Measurements from ENCODE around the gene TRPM1.

The TRPM1 gene

DNA sequence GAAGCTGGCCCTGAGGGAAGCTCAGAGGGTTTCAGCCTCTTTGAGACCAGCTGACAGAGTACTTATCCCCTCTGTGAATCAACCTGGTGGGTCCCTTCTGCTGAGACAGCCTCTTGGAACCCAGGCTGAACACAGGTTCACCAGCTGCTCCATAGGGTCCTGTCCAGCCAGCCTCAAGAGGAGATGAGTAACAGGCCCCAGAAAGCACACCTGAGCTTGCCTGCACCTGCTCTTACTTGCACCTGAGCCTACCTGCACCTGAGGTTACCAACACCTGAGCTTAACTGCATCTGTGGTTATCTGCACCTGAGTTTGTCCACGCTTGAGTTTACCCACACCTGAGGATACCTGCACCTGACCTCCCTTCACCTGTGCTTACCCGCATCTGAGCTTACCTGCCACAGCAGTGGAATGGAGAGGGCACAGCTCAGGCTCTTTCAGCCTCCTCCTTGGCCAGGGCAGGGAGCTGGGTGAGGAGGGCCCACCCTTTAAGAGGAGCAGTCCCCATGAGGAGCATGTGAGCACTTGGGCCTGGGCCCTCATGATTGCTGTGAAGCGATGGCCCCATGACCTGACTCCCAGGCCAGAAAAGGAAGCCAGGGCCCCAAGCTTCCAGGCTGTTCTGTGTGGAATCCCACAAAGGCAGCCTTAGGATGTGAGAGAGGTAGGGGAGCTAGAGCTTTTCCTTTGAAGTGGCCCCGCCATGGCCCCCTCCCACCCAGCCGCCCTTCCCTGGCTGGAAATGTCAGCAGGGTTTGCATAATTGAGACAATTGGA lies at the start of gene TRPM1:
TSS of gene TRPM1 (minus strand) at position 464 of the 777 bp plus-strand sequence. CDS start 20,370 bp downstream, outside the sequence.
- H3K36me3 ChIP-seq (ENCODE audit: control insufficient read depth, insufficient read depth, low read length) = no peaks in the 10 kb centered on the region
- H3K9me3 ChIP-seq (ENCODE audit: control insufficient read depth, low read length) = no peaks in the 10 kb centered on the region
- no peak within 1 kb of the TSS for H3K4me3 ChIP-seq (ENCODE audit: low read length)
- H3K27me3 ChIP-seq (ENCODE audit: control insufficient read depth, insufficient read depth, low read length) = no peaks in the 10 kb centered on the region
- no peak within 1 kb of the TSS for H3K9ac ChIP-seq (ENCODE audit: low read length)
- peaks cover 34% of the 10 kb centered on the region for H3K4me1 ChIP-seq (ENCODE audit: control insufficient read depth, insufficient read depth, low read length)

DNA sequence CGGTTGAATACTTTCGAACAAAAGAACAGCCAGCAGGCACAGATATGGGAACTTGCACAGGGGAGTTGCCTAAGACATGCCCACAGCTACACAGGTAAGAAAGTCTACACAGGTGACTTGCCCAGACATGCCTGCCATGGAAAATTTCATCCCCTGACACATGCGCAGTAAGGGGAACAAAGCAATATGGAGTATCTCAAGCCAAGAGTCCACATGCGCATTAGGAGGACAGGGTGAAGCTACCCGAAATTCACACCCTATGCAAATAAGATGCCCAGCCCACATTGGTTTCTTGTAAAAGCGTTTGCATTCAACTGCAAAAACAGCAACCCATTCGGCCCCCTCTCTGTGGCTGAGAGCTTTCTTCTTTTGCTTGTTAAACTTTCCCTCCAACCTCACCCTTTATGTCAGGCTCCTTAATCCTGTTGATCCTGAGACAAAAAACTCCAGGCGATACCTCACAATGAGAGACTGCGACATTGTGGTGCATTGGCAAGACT lies 49.3 kb upstream of the TRPM1 start:
- no peak overlapping the region for H3K4me3 ChIP-seq (ENCODE audit: low read length)
- H3K36me3 ChIP-seq (ENCODE audit: control insufficient read depth, insufficient read depth, low read length) = no peaks in the 10 kb centered on the region
- H3K27me3 ChIP-seq (ENCODE audit: control insufficient read depth, insufficient read depth, low read length) = no peaks in the 10 kb centered on the region
- H3K9me3 ChIP-seq (ENCODE audit: control insufficient read depth, low read length) = no peaks in the 10 kb centered on the region
- no peaks in the 10 kb centered on the region for H3K4me1 ChIP-seq (ENCODE audit: control insufficient read depth, insufficient read depth, low read length)
- no peak overlapping the region for H3K9ac ChIP-seq (ENCODE audit: low read length)

DNA sequence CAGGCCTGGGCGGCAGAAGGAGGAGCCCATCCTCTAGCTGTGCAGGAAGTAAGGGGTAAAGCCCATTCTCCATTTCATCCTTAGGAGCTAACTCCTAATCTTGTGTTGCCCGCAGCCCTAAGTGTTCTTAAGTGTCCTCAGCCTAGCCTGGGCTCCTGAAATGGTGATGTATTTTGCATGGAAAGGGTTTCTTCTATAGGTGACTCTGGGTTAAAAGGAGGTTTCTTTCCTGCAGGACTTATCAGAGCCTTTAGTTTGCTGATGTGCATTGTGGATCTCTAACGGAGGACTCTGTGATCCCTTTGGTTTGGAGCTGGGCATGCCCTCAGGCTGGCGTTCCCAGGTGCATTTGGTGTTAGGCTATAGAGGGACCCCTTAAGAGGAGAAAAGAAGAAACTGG lies 48.5 kb upstream of the TRPM1 start:
- H3K9me3 ChIP-seq (ENCODE audit: control insufficient read depth, low read length) = no peaks in the 10 kb centered on the region
- no peaks in the 10 kb centered on the region for H3K27me3 ChIP-seq (ENCODE audit: control insufficient read depth, insufficient read depth, low read length)
- H3K36me3 ChIP-seq (ENCODE audit: control insufficient read depth, insufficient read depth, low read length) = no peaks in the 10 kb centered on the region
- H3K4me3 ChIP-seq (ENCODE audit: low read length) = no peak overlapping the region
- no peaks in the 10 kb centered on the region for H3K4me1 ChIP-seq (ENCODE audit: control insufficient read depth, insufficient read depth, low read length)
- no peak overlapping the region for H3K9ac ChIP-seq (ENCODE audit: low read length)

DNA sequence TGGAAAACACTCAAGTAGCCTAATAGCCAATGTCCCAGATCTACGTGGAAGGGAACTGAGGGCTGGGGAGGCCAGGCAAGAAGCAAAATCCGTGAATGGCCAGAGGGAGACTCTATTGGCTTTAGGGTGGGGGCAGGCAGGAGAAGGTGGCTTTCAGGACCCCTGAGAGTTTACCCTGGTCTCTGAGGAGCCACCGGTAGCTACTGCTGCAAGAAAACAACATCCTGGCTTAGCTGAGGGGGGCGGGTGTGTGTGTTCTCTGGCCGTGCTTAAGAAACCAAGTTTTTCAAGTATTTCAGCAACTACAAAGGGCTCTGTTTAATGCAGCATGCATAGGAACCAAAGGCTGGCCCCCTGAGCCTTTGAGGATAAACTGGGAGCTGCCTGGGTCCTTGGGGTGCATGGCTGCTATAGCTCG lies 47.6 kb upstream of the TRPM1 start:
- no peaks in the 10 kb centered on the region for H3K36me3 ChIP-seq (ENCODE audit: control insufficient read depth, insufficient read depth, low read length)
- H3K27me3 ChIP-seq (ENCODE audit: control insufficient read depth, insufficient read depth, low read length) = no peaks in the 10 kb centered on the region
- H3K9ac ChIP-seq (ENCODE audit: low read length) = no peak overlapping the region
- no peaks in the 10 kb centered on the region for H3K4me1 ChIP-seq (ENCODE audit: control insufficient read depth, insufficient read depth, low read length)
- no peaks in the 10 kb centered on the region for H3K9me3 ChIP-seq (ENCODE audit: control insufficient read depth, low read length)
- H3K4me3 ChIP-seq (ENCODE audit: low read length) = no peak overlapping the region

DNA sequence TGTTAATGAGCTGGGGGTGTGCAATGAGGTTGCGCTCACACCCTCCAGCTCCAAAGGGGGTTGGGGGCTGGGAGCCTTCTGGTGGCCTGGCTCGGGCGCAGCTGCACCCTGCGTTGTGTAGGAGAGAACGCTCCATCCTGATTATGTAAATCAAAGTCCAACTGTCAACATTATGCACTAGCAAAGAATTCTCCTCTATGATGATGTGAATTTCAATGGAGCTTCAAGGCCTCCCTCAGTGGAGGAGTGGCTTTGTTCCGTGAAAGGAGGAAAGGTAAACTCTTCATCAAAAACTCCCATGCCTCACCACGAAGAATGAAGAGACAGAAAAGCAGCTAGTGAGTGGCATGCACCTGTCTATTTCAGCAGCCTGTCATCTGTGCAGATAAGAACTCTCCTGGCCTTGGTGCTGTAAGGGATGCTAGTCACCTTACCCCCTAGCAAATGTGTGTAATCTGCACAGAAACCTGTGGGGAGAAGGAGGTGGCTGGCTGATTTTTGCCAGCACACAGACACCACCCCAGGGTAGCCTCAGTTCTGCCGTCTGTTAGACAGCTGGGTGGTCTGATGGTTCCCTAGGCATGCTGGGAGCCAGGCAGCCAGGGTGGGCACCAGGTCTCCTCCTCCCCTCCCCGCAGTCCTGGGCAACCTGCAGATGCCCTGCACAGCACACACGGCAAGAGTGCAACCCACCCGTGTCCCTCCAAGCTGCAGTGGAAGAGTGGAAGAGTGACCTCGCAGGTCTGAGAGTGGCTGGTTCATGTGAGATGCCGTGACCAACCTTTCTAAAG lies 47.0 kb upstream of the TRPM1 start:
- Histone ChIP-seq H3K9ac (ENCODE audit: low read length) (no peak overlapping the region), H3K27me3 (ENCODE audit: control insufficient read depth, insufficient read depth, low read length) (no peaks in the 10 kb centered on the region), H3K36me3 (ENCODE audit: control insufficient read depth, insufficient read depth, low read length) (no peaks in the 10 kb centered on the region), H3K9me3 (ENCODE audit: control insufficient read depth, low read length) (no peaks in the 10 kb centered on the region), H3K4me3 (ENCODE audit: low read length) (no peak overlapping the region), H3K4me1 (ENCODE audit: control insufficient read depth, insufficient read depth, low read length) (no peaks in the 10 kb centered on the region)

DNA sequence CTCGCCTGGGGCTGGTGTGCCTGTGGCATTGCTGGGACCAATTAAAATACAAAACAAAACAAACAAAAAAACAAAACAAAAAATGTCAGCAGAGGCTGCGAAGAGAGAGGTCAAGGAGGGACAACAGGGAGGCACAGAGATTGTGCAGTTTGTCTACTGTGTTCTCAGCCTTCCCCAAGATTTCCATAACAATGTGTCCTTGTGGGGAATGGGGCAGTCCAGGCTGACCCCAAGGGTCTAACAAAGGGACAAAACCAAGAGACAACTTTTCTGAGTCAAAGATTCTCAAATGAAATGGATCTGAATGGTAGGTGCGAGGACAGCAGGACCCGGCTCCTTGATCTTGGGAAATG lies 46.4 kb upstream of the TRPM1 start:
- H3K9ac ChIP-seq (ENCODE audit: low read length) = no peak overlapping the region
- no peaks in the 10 kb centered on the region for H3K36me3 ChIP-seq (ENCODE audit: control insufficient read depth, insufficient read depth, low read length)
- no peak overlapping the region for H3K4me3 ChIP-seq (ENCODE audit: low read length)
- no peaks in the 10 kb centered on the region for H3K9me3 ChIP-seq (ENCODE audit: control insufficient read depth, low read length)
- H3K27me3 ChIP-seq (ENCODE audit: control insufficient read depth, insufficient read depth, low read length) = no peaks in the 10 kb centered on the region
- H3K4me1 ChIP-seq (ENCODE audit: control insufficient read depth, insufficient read depth, low read length) = no peaks in the 10 kb centered on the region

DNA sequence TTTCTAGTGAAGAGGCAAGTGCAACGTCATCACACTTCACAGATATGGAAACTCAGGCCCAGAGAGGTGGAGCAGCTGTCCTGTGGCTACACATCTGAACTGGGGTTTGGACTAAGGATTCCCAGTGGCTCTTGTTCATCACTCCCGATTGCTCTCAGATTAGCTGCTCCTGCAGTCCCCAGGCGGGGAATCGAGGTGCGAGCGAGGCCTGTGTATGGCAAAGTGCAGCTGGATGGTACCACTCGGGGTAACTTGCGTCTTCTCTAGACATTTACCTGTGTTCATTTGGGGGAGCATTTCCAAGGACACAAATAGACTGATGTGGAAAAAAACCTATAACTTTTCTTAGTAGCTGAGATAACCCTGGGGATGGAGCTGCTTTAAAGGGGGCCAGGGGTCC lies 45.9 kb upstream of the TRPM1 start:
- no peak overlapping the region for H3K9ac ChIP-seq (ENCODE audit: low read length)
- H3K27me3 ChIP-seq (ENCODE audit: control insufficient read depth, insufficient read depth, low read length) = no peaks in the 10 kb centered on the region
- H3K36me3 ChIP-seq (ENCODE audit: control insufficient read depth, insufficient read depth, low read length) = no peaks in the 10 kb centered on the region
- H3K4me3 ChIP-seq (ENCODE audit: low read length) = no peak overlapping the region
- no peaks in the 10 kb centered on the region for H3K9me3 ChIP-seq (ENCODE audit: control insufficient read depth, low read length)
- H3K4me1 ChIP-seq (ENCODE audit: control insufficient read depth, insufficient read depth, low read length) = no peaks in the 10 kb centered on the region

DNA sequence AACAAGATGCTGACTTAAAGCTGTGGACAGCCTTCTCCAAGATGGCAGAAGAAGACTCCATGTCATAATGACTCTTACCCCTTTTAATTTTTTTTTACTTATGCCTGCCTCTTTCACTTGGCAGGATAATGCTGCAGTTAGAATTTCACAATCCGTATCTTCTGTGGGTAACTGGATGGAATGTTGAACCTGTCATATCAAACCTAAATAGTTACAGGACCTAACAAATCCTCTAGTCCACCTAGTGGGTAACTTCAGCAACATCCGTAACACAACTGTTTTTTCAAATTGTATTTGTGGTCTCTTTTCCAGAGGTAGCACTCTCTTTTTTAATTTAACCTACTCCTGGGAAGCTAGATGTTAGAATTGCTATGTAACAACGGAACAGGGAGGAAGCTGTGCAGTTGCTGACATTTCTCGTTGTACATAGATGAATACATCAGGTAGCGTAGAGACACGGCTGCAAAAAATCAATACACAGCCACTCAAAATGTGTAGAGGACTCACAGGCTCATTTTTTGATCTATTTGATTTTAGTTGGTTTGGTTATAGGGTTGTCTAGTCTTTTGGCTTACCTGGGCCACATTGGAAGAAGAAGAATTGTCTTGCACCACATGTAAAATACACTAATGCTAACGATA lies 43.9 kb upstream of the TRPM1 start:
- Histone ChIP-seq H3K4me3 (ENCODE audit: low read length) (no peak overlapping the region), H3K9ac (ENCODE audit: low read length) (no peak overlapping the region), H3K4me1 (ENCODE audit: control insufficient read depth, insufficient read depth, low read length) (no peaks in the 10 kb centered on the region), H3K36me3 (ENCODE audit: control insufficient read depth, insufficient read depth, low read length) (no peaks in the 10 kb centered on the region), H3K27me3 (ENCODE audit: control insufficient read depth, insufficient read depth, low read length) (no peaks in the 10 kb centered on the region), H3K9me3 (ENCODE audit: control insufficient read depth, low read length) (no peaks in the 10 kb centered on the region)

DNA sequence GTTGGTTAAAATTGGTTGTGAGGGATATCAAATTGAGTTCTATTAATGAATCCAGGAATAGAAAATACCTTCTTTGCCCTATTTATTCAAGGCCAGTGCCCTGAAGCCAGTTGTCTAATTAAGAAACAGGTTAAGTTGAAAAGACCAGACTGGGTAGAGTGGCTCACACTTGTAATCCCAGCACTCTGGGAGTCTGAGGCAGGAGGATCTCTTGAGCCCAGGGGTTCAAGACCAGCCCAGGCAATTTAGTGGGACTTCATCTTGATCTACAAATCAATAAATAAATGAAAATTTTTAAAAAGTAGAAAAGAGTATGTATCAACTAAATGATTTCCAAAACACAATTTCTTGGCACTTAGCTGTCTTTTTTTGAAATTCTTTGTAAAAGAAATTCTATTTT lies 40.3 kb upstream of the TRPM1 start:
- no peaks in the 10 kb centered on the region for H3K9me3 ChIP-seq (ENCODE audit: control insufficient read depth, low read length)

DNA sequence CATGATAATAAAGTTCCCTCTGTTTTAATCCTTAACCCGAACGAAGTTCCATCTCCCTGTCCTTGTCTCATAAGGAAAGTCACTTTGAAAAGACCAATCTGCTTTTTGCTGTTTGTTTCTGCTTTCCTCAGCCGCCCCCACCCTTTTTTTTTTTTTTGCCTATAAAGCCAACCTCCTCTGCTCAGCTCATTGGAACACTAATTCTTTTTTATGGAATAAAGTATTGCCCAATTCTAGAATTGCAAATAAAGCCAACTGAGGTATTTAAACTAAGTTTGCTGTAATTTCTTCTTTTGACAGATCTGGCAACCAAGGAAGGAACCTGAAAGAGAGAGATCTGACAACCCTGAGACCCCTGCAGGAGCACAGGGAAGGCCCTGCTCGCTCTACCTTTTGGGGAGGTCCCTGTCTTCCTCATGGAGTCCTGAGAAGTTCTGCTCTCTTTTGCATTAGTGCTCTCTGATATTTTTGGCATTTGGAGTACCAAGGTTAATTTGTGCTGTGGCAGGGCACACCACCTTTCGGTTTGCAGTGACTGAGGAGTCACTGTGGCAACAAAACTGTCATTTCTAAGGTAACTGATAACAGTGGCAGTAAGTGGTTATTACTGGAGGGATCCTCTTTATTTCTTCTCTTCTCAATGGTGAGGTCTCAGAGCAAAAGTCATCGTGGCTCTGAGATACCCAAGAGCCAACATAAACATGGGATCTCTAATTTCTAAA lies 35.2 kb upstream of the TRPM1 start:
- no peaks in the 10 kb centered on the region for H3K36me3 ChIP-seq (ENCODE audit: control insufficient read depth, insufficient read depth, low read length)
- H3K9me3 ChIP-seq (ENCODE audit: control insufficient read depth, low read length) = no peaks in the 10 kb centered on the region
- H3K27me3 ChIP-seq (ENCODE audit: control insufficient read depth, insufficient read depth, low read length) = no peaks in the 10 kb centered on the region
- H3K4me3 ChIP-seq (ENCODE audit: low read length) = no peak overlapping the region
- no peaks in the 10 kb centered on the region for H3K4me1 ChIP-seq (ENCODE audit: control insufficient read depth, insufficient read depth, low read length)
- no peak overlapping the region for H3K9ac ChIP-seq (ENCODE audit: low read length)

More for the DNA sequence above, 40.3 kb upstream of the TRPM1 start:
- Histone ChIP-seq H3K36me3 (ENCODE audit: control insufficient read depth, insufficient read depth, low read length) (no peaks in the 10 kb centered on the region), H3K4me3 (ENCODE audit: low read length) (no peak overlapping the region), H3K27me3 (ENCODE audit: control insufficient read depth, insufficient read depth, low read length) (no peaks in the 10 kb centered on the region), H3K4me1 (ENCODE audit: control insufficient read depth, insufficient read depth, low read length) (no peaks in the 10 kb centered on the region), H3K9ac (ENCODE audit: low read length) (no peak overlapping the region)

DNA sequence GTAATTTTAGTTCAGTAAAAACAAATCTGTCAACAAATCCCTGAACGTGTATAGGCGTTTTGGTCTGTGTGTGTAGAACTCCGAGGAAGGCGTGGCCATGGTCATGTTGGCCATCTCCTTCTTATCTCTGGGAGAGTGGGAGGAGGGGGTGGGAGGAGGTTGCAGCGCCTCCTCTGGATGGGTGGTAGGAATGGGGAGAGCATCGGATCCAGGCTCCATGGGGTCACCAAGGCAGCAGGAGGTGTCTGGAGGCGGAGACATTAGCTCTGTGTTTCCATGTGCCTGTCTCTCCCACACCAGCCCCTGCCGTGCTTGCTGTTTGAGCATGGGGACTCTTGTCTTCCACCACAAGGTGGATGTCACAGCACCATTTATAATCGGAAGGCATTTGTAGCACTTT lies 34.5 kb upstream of the TRPM1 start:
- Histone ChIP-seq H3K4me3 (ENCODE audit: low read length) (no peak overlapping the region), H3K9ac (ENCODE audit: low read length) (no peak overlapping the region), H3K27me3 (ENCODE audit: control insufficient read depth, insufficient read depth, low read length) (no peaks in the 10 kb centered on the region), H3K4me1 (ENCODE audit: control insufficient read depth, insufficient read depth, low read length) (no peaks in the 10 kb centered on the region), H3K9me3 (ENCODE audit: control insufficient read depth, low read length) (no peaks in the 10 kb centered on the region), H3K36me3 (ENCODE audit: control insufficient read depth, insufficient read depth, low read length) (no peaks in the 10 kb centered on the region)
